Transverse colon (tissue), 4 donors: ENCODE measurements around the gene SIAE. TPM values are rescaled to one million over a fixed set of nuclear protein-coding genes. Genes with fewer than 3 reads are reported as not detected.

Experiments
- DNase-seq: peaks from one replicate; pipeline ENCODE4 v3.0.0-alpha.2; 2019
- H3K27ac ChIP-seq, 4 donors: fragments of 200-600 bp; sonication (generic); 2 replicates each; pipeline ENCODE4 v1.5.1; 2016 to 2018; ENCODE audit warnings: inconsistent platforms in 4 of 4
- H3K27me3 ChIP-seq: fragments of 200-600 bp; sonication (generic); 2 replicates; pipeline ENCODE4 v1.5.1; 2017; ENCODE audit warnings: inconsistent platforms
- H3K36me3 ChIP-seq, 4 donors: fragments of 200-600 bp; sonication (generic); 2 replicates each; pipeline ENCODE4 v1.5.1; 2017 to 2019; ENCODE audit warnings: inconsistent platforms in 4 of 4
- H3K4me1 ChIP-seq, 4 donors: fragments of 200-600 bp; sonication (generic); 2 replicates each; pipeline ENCODE4 v1.5.1; 2017 to 2020; ENCODE audit warnings: inconsistent platforms in 4 of 4
- H3K4me3 ChIP-seq, 4 donors: fragments of 200-600 bp; sonication (generic); 1 replicate in 1 of 4; 2 replicates in 3 of 4; pipeline versions ENCODE4 v1.5.1 to v1.6.1; 2017 to 2019; ENCODE audit warnings: inconsistent platforms in 4 of 4
- H3K9me3 ChIP-seq, 2 donors: fragments of 200-600 bp; sonication (generic); 2 replicates each; pipeline ENCODE4 v1.5.1; 2017 to 2019; ENCODE audit warnings: inconsistent platforms in 2 of 2
- EP300 ChIP-seq: sonication (generic); formaldehyde crosslinking; IDR thresholded peaks from one replicate; pipeline ENCODE4 v1.6.1; 2017; ENCODE audit warnings: antibody characterized with exemption, low read depth
- POLR2A ChIP-seq: fragments of 450-650 bp; IDR thresholded peaks from one replicate; pipeline ENCODE4 v1.6.1; 2016; ENCODE audit warnings: antibody characterized with exemption, mild to moderate bottlenecking, moderate library complexity
- POLR2AphosphoS5 ChIP-seq, 3 donors: sonication (generic); formaldehyde crosslinking; IDR thresholded peaks; one replicate each; pipeline ENCODE4 v1.6.1; 2016; ENCODE audit warnings: antibody characterized with exemption in 3 of 3
- WGBS, 2 donors: methylation state at CpG; one replicate each; pipeline ENCODE4 v1.1.5; 2018; ENCODE audit warnings: low coverage in 1 of 2; 5-methylcytosine and 5-hydroxymethylcytosine counted together
- in situ Hi-C, 4 donors: fragments of 200-750 bp; cut with MboI; loops; one replicate each; pipeline versions ENCODE4 v1.15.0 to v1.15.1; 2017; ENCODE audit warnings: low sequenced_read_pairs in 3 of 4, low pct_ligation_motif_present in 1 of 4, low pct_unique_long_range_greater_than_20kb in 1 of 4
- intact Hi-C: fragments of 100-400 bp; cut with DNase I; formaldehyde crosslinking; loops from one replicate; pipeline ENCODE4 v1.15.1; 2023; ENCODE audit warnings: low total_unique reads
- total RNA-seq, 4 donors: library from RNA; depleted of rRNA; stranded (reverse); fragments of >200 nt; gene quantifications; one replicate each; pipeline ENCODE4 v1.1.0, GENCODE V29; 2016
- TF ChIP-seq, protein P1 (sequence below), 5 experiments: fragments of 200-600 bp in 3 of 5; fragments of 450-650 bp in 2 of 5; sonication (generic) in 3 of 5; IDR thresholded peaks; 1 replicate in 2 of 5; 2 replicates in 3 of 5; pipeline ENCODE4 v1.5.1; 2016 to 2017; ENCODE audit warnings: antibody characterized with exemption in 5 of 5, inconsistent platforms in 3 of 5, mild to moderate bottlenecking in 2 of 5, moderate library complexity in 1 of 5

The SIAE gene
- total RNA-seq, 4 donors from 2014 or later: 38.4 to 183 (median 81.2) TPM

DNA sequence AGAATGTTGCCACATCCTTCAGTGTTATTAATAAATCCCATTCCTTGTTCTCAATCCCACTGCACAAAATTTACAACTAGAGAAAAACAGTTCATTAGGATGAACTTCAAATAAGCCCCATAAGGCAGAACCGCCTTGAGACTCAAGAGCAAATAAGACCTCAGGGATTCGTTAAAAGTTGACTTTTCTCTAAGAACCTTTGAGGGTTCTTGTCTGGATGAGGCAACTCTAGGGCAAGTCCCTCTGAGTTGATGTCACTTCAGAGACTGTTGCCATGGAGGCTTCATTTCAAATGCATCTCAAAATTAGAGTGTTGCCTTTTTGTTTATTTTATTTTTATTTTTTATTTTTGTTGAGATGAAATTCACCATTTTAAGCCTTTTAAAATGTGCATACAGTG, 82.1 kb downstream of the SIAE start:
- H3K36me3 ChIP-seq: no peaks in the 10 kb centered on the region
- no peak overlapping the region for H3K27ac ChIP-seq
- H3K9me3 ChIP-seq: no peaks in the 10 kb centered on the region
- DNase-seq: no peak
- H3K27me3 ChIP-seq: peaks cover 50% of the 10 kb centered on the region
- in situ Hi-C loops (loop anchor here in 3 of 4 donors (25.0 kb wide), 1 partner anchor 529 kb away; no protein-coding TSS in a partner anchor), intact Hi-C loops (no loop called here)
- no peak overlapping the region for H3K4me3 ChIP-seq
- TF ChIP-seq POLR2A (no peak), POLR2AphosphoS5 (IDR thresholded peaks at IDR 0.05) (no peak), EP300 (no peak)
- TF ChIP-seq, protein P1, sequence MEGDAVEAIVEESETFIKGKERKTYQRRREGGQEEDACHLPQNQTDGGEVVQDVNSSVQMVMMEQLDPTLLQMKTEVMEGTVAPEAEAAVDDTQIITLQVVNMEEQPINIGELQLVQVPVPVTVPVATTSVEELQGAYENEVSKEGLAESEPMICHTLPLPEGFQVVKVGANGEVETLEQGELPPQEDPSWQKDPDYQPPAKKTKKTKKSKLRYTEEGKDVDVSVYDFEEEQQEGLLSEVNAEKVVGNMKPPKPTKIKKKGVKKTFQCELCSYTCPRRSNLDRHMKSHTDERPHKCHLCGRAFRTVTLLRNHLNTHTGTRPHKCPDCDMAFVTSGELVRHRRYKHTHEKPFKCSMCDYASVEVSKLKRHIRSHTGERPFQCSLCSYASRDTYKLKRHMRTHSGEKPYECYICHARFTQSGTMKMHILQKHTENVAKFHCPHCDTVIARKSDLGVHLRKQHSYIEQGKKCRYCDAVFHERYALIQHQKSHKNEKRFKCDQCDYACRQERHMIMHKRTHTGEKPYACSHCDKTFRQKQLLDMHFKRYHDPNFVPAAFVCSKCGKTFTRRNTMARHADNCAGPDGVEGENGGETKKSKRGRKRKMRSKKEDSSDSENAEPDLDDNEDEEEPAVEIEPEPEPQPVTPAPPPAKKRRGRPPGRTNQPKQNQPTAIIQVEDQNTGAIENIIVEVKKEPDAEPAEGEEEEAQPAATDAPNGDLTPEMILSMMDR (IDR thresholded peaks at IDR 0.05): no peak
- 60 to 79% methylated on average over 1 to 2 of the region's 2 CpGs for WGBS, 2 donors
- no peaks in the 10 kb centered on the region for H3K4me1 ChIP-seq

DNA sequence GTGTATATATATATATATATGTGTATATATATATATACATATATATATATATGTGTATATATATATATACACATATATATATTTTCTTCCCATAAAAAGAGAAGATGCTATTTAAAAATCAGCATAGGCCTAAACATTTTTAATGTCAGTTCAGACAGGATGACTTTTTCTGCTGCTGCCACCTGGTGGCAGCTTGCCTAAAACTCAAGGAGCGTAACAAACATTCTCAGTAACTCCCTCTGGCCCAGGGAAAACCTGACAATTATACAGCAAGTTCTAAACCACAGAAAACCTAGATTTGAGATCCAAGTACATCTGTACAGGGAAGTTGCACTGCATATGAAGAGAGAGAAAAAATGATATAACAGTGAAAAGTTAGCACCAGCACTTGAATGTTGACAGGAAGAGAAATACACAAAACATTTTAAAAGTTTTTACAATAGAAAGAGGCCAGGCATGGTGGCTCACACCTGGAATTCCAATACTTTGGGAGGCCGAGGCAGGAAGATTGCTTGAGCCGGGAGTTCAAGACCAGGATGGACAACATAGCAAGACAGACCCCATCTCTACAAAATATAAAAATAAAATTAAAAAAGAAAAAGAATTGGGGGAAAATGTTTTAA, 87.2 kb downstream of the SIAE start:
- in situ Hi-C loops (loop anchor here in 3 of 4 donors (5.0 to 25.0 kb wide), 3 partner anchors 169 to 524 kb away; no protein-coding TSS in a partner anchor), intact Hi-C loops (loop anchor here (10.0 kb wide), 1 partner anchor 512 kb away; no protein-coding TSS in a partner anchor)
- Histone ChIP-seq H3K27ac (no peak overlapping the region), H3K4me1 (peaks cover 0 to 12% (median 6%) of the 10 kb centered on the region in 4 donors), H3K4me3 (no peak overlapping the region), H3K9me3 (no peaks in the 10 kb centered on the region), H3K27me3 (peaks cover 60% of the 10 kb centered on the region), H3K36me3 (no peaks in the 10 kb centered on the region)
- TF ChIP-seq POLR2A (no peak), POLR2AphosphoS5 (IDR thresholded peaks at IDR 0.05) (no peak), EP300 (no peak)
- TF ChIP-seq, protein P1 (IDR thresholded peaks at IDR 0.05): peak; percentile 42 to 58 (median 53)
- 36 to 53% methylated on average over 2 to 3 of the region's 3 CpGs for WGBS, 2 donors
- peak; percentile 44 for DNase-seq

DNA sequence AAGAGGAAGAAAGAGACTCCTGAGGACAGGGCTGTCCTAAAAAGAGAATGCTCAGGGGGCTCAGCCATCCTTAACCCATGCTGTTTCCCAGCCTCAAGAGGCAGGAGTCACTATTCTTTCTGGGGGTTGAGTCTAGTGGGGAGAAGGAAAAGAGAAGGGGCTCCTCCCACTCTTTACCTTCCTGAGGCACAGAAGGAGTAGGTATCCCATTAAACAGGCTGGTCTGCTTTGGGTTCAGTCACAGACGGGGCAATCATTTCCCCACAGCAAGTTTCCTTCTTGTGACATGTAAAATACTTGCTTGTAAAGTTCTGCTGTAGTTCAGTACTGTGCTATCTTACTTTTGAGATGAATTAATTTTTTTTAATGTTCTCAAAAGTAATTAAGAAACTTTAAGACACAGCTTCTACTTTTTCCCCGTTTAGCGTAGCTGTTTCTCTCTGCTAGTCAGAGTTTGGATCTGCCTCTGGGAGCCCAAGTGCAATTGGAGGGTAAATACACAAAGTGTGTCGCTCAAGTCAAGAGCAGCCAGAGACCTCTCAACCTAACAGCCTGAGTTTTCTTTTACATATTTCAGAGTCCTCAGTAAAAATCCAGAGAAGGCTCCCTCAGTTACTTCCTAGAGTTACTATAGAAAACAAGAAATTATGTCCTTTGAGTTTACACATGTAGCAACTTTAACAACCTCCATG, 88.7 kb downstream of the SIAE start:
- intact Hi-C loops: loop anchor here (10.0 kb wide), 1 partner anchor 510 kb away; no protein-coding TSS in a partner anchor
- 45 to 51% methylated on average over 3 to 4 of the region's 4 CpGs for WGBS, 2 donors

More for the DNA sequence above, 88.7 kb downstream of the SIAE start:
- H3K27me3 ChIP-seq: peaks cover 56% of the 10 kb centered on the region
- H3K4me1 ChIP-seq: peaks cover 0 to 12% (median 6%) of the 10 kb centered on the region in 4 donors
- no peaks in the 10 kb centered on the region for H3K36me3 ChIP-seq
- H3K9me3 ChIP-seq: no peaks in the 10 kb centered on the region
- no peak overlapping the region for H3K4me3 ChIP-seq
- no peak for DNase-seq
- TF ChIP-seq POLR2A: no peak
- no peak for TF ChIP-seq EP300
- TF ChIP-seq, protein P1 (IDR thresholded peaks at IDR 0.05): no peak
- TF ChIP-seq POLR2AphosphoS5 (IDR thresholded peaks at IDR 0.05): no peak
- in situ Hi-C loops: loop anchor here in 3 of 4 donors (5.0 to 25.0 kb wide), 3 partner anchors 168 to 523 kb away; no protein-coding TSS in a partner anchor
- H3K27ac ChIP-seq: no peak overlapping the region
